HEK293 (cell line): ENCODE results near the gene CCDC127.

ENCODE experiments used
- CTCF ChIA-PET: fragments of 350-600 bp; formaldehyde crosslinking; extraction: SDS; loops from one replicate; lab custom pipeline; 2021; ENCODE audit warnings: antibody characterized with exemption; lab: Yijun Ruan, JAX
- POLR2A ChIA-PET: fragments of 300-600 bp; formaldehyde crosslinking; extraction: SDS; loops from one replicate; lab custom pipeline; 2020; ENCODE audit warnings: antibody characterized with exemption, inconsistent platforms; lab: Yijun Ruan, JAX
- H3K27ac ChIP-seq: fragments of 200-500 bp; sonication (Bioruptor generic); 2 replicates; pipeline ENCODE4 v1.5.1; 2014; ENCODE audit warnings: low read depth, low read length, control low read depth, inconsistent platforms; ENCODE audit errors: extremely low read depth
- H3K36me3 ChIP-seq, 2 experiments: fragments of 200-500 bp in 1 of 2; sonication (Bioruptor generic) in 1 of 2; 1 replicate in 1 of 2; 2 replicates in 1 of 2; pipeline ENCODE4 v1.5.1; 2014 to 2017; ENCODE audit warnings: inconsistent platforms in 2 of 2, low read length in 2 of 2; ENCODE audit not compliant: control insufficient read depth in 2 of 2, insufficient read depth in 1 of 2
- H3K4me1 ChIP-seq: fragments of 200-500 bp; sonication (Bioruptor generic); 2 replicates; pipeline ENCODE4 v1.5.1; 2014; ENCODE audit warnings: mild to moderate bottlenecking, low read length, inconsistent platforms; ENCODE audit not compliant: control insufficient read depth, insufficient read depth
- H3K4me3 ChIP-seq: 2 replicates; pipeline ENCODE4 v1.5.1; 2011; ENCODE audit warnings: low read depth, mild to moderate bottlenecking, control low read depth, low read length, moderate library complexity
- H3K9me3 ChIP-seq: fragments of 200-500 bp; sonication (Bioruptor generic); 2 replicates; pipeline ENCODE4 v1.5.1; 2014; ENCODE audit warnings: low read depth, low read length, inconsistent platforms; ENCODE audit not compliant: control insufficient read depth, insufficient read depth
- AEBP2 ChIP-seq: fragments of 450-650 bp; formaldehyde crosslinking; IDR thresholded peaks from 2 replicates; pipeline ENCODE4 v1.5.1; 2016; ENCODE audit warnings: missing biosample characterization, missing genetic modification characterization, borderline replicate concordance
- BCL6B ChIP-seq: fragments of 450-650 bp; formaldehyde crosslinking; IDR thresholded peaks from 2 replicates; pipeline ENCODE4 v1.5.1; 2017; ENCODE audit warnings: missing biosample characterization, missing genetic modification characterization
- GLIS2 ChIP-seq: fragments of 450-650 bp; formaldehyde crosslinking; IDR thresholded peaks from 2 replicates; pipeline ENCODE4 v1.5.1; 2016; ENCODE audit warnings: missing biosample characterization, missing genetic modification characterization
- KLF1 ChIP-seq: fragments of 450-650 bp; formaldehyde crosslinking; IDR thresholded peaks from 2 replicates; pipeline ENCODE4 v1.5.1; 2016; ENCODE audit warnings: missing biosample characterization, missing genetic modification characterization
- PRDM1 ChIP-seq: fragments of 450-650 bp; formaldehyde crosslinking; IDR thresholded peaks from 2 replicates; pipeline ENCODE4; 2016; ENCODE audit warnings: missing biosample characterization, missing genetic modification characterization
- SALL2 ChIP-seq: fragments of 450-650 bp; formaldehyde crosslinking; IDR thresholded peaks from 2 replicates; pipeline ENCODE4 v1.5.0; 2017; ENCODE audit warnings: missing biosample characterization, mild to moderate bottlenecking, missing genetic modification characterization, borderline replicate concordance
- SP7 ChIP-seq: fragments of 450-650 bp; formaldehyde crosslinking; IDR thresholded peaks from 2 replicates; pipeline ENCODE4 v1.5.1; 2016; ENCODE audit warnings: missing biosample characterization, missing genetic modification characterization
- TSHZ1 ChIP-seq: fragments of 450-650 bp; formaldehyde crosslinking; IDR thresholded peaks from 2 replicates; pipeline ENCODE4 v1.5.1; 2016; ENCODE audit warnings: missing biosample characterization, missing genetic modification characterization, borderline replicate concordance
- YY2 ChIP-seq: fragments of 450-650 bp; formaldehyde crosslinking; IDR thresholded peaks from 2 replicates; pipeline ENCODE4 v1.5.1; 2016; ENCODE audit warnings: missing biosample characterization, missing genetic modification characterization
- ZBTB26 ChIP-seq: fragments of 450-650 bp; formaldehyde crosslinking; optimal IDR thresholded peaks from 2 replicates; pipeline ENCODE3; 2016; ENCODE audit warnings: missing biosample characterization, mild to moderate bottlenecking, missing genetic modification characterization
- ZBTB44 ChIP-seq: fragments of 450-650 bp; IDR thresholded peaks from 2 replicates; pipeline ENCODE4 v1.5.1; 2018; ENCODE audit warnings: missing biosample characterization, mild to moderate bottlenecking, missing genetic modification characterization
- ZBTB6 ChIP-seq: fragments of 450-650 bp; formaldehyde crosslinking; IDR thresholded peaks from 2 replicates; pipeline ENCODE4 v1.5.1; 2017; ENCODE audit warnings: missing biosample characterization, missing genetic modification characterization
- ZIC2 ChIP-seq: fragments of 450-650 bp; formaldehyde crosslinking; IDR thresholded peaks from 2 replicates; pipeline ENCODE4 v1.5.1; 2016; ENCODE audit warnings: missing biosample characterization, missing genetic modification characterization
- ZNF292 ChIP-seq: fragments of 450-650 bp; formaldehyde crosslinking; IDR thresholded peaks from 2 replicates; pipeline ENCODE4 v1.5.1; 2016; ENCODE audit warnings: low read depth, missing biosample characterization, missing genetic modification characterization, borderline replicate concordance
- ZNF350 ChIP-seq: fragments of 450-650 bp; formaldehyde crosslinking; IDR thresholded peaks from 2 replicates; pipeline ENCODE4 v1.5.0; 2017; ENCODE audit warnings: missing biosample characterization, mild to moderate bottlenecking, missing genetic modification characterization
- ZNF366 ChIP-seq: fragments of 450-650 bp; formaldehyde crosslinking; conservative IDR thresholded peaks from 2 replicates; pipeline ENCODE4 v1.5.1; 2016; ENCODE audit warnings: missing biosample characterization, missing genetic modification characterization
- ZNF513 ChIP-seq: fragments of 450-650 bp; IDR thresholded peaks from 2 replicates; pipeline ENCODE4 v1.5.1; 2018; ENCODE audit warnings: missing biosample characterization, missing genetic modification characterization
- ZNF521 ChIP-seq: fragments of 450-650 bp; formaldehyde crosslinking; IDR thresholded peaks from 2 replicates; pipeline ENCODE4 v1.5.1; 2017; ENCODE audit warnings: missing biosample characterization, mild to moderate bottlenecking, missing genetic modification characterization
- ZNF621 ChIP-seq: fragments of 450-650 bp; formaldehyde crosslinking; IDR thresholded peaks from 2 replicates; pipeline ENCODE4 v1.5.1; 2017; ENCODE audit warnings: missing biosample characterization, missing genetic modification characterization

CCDC127 gene

GRCh38 chr5:191036-191948, 26.7 kb downstream of the CCDC127 start, which contains the start of gene LRRC14B:
TSS of gene LRRC14B (plus strand) at chr5:191495. CDS start at chr5:191539, 44 bp downstream.
- H3K4me3 ChIP-seq = no peak within 1 kb of the TSS
- peak; percentile 74 for TF ChIP-seq ZIC2
- TF ChIP-seq ZNF350 (tag by site-specific recombination) = no peak
- peak; percentile 82 for TF ChIP-seq ZBTB6 (tag by site-specific recombination)
- no peak for TF ChIP-seq ZNF292 (tag by site-specific recombination)
- no peak for TF ChIP-seq ZNF521 (tag by site-specific recombination)
- TF ChIP-seq ZBTB44 (tag by site-specific recombination) = no peak
- no peak for TF ChIP-seq BCL6B (tag by site-specific recombination)
- TF ChIP-seq ZNF513 = no peak
- no peak for TF ChIP-seq YY2 (tag by site-specific recombination)
- TF ChIP-seq ZBTB26 = no peak
- TF ChIP-seq SP7 (tag by site-specific recombination) = no peak
- no peak for TF ChIP-seq KLF1 (tag by site-specific recombination)
- H3K36me3 ChIP-seq = no peaks in the 10 kb centered on the region
- POLR2A ChIA-PET = interaction anchor here (0.5 to 1.9 kb wide), 3 partner anchors 26 to 28 kb away, joined by 3 to 6 read pairs (median 4); partner anchors contain the start of genes CCDC127 and SDHA
- no peak within 1 kb of the TSS for H3K27ac ChIP-seq
- peaks cover 4% of the 10 kb centered on the region for H3K4me1 ChIP-seq
- CTCF ChIA-PET = no interaction called here
- H3K9me3 ChIP-seq = no peaks in the 10 kb centered on the region

GRCh38 chr5:190366-191035, 27.5 kb downstream of the CCDC127 start:
- H3K27ac ChIP-seq = no peak overlapping the region
- POLR2A ChIA-PET = interaction anchor here (1.0 to 1.9 kb wide), 2 partner anchors 28 to 29 kb away, joined by 3 to 6 read pairs; partner anchors contain the start of genes CCDC127 and SDHA
- no peaks in the 10 kb centered on the region for H3K36me3 ChIP-seq
- CTCF ChIA-PET = interaction anchor here (0.6 kb wide), 1 partner anchor 108 kb away, joined by 3 read pairs; no protein-coding TSS in a partner anchor
- H3K4me1 ChIP-seq = peaks cover 4% of the 10 kb centered on the region
- no peaks in the 10 kb centered on the region for H3K9me3 ChIP-seq
- no peak overlapping the region for H3K4me3 ChIP-seq
- TF ChIP-seq GLIS2 = 0 out of 2 replicates have a peak, but pooled peaks have one; percentile 0
- peak; percentile 21; the same call in 1 of the 2 replicates for TF ChIP-seq PRDM1 (tag by site-specific recombination)
- TF ChIP-seq ZNF366 (tag by site-specific recombination) = peak; percentile 56; the same call in 1 of the 2 replicates
- no peak for TF ChIP-seq ZIC2
- 0 out of 2 replicates have a peak, but pooled peaks have one; percentile 52 for TF ChIP-seq SALL2 (tag by site-specific recombination)
- TF ChIP-seq ZNF621 = no peak
- TF ChIP-seq AEBP2 (tag by site-specific recombination) = no peak
- TF ChIP-seq TSHZ1 = no peak
